ENCODE data around the gene POTEI. TPM values are rescaled to one million over a fixed set of nuclear protein-coding genes. Genes with fewer than 3 reads are reported as not detected.
"Not testable (repeated sequence)": the region's sequence is repeated elsewhere in the genome, so short reads cannot be mapped to it uniquely, and the experiment has no call there.

Gene POTEI
- polyA plus RNA-seq, 3 donors: not detected

GRCh38 chr2:130538271-130538670, 29.1 kb upstream of the POTEI start:
- H3K9me3 ChIP-seq (replicated peaks in 1 of 2; ENCODE audit: control insufficient read depth in 1 of 2, insufficient read depth in 1 of 2, low read length in 2 of 2); H3K4me1 ChIP-seq (ENCODE audit: control insufficient read depth in 1 of 2, insufficient read depth in 2 of 2, low read length in 2 of 2); H3K4me1 Mint-ChIP-seq; H3K9ac ChIP-seq (ENCODE audit: insufficient read depth, low read length, poor library complexity, severe bottlenecking); DNase-seq; intact Hi-C loops (cut with micrococcal nuclease); H3K27me3 Mint-ChIP-seq (ENCODE audit: low read depth in 3 of 3); H2AFZ ChIP-seq (ENCODE audit: insufficient read depth, low read depth, low read length, poor library complexity, severe bottlenecking); H3K9me3 Mint-ChIP-seq; H3K27ac ChIP-seq (ENCODE audit: low read depth in 1 of 2, low read length in 2 of 2); H3K36me3 ChIP-seq (replicated peaks in 1 of 2; ENCODE audit: control insufficient read depth in 1 of 2, insufficient read depth in 2 of 2, low read length in 2 of 2); H4K20me1 ChIP-seq (ENCODE audit: insufficient read depth, low read length); H3K4me2 ChIP-seq (replicated peaks; ENCODE audit: extremely low read depth, low read length, poor library complexity, severe bottlenecking); H3K27me3 ChIP-seq (ENCODE audit: control insufficient read depth in 2 of 2, insufficient read depth in 2 of 2, low read length in 2 of 2); H3K4me3 Mint-ChIP-seq; H3K4me3 ChIP-seq (replicated peaks in 1 of 3; ENCODE audit: low read depth in 2 of 3, low read length in 3 of 3); H3K79me2 ChIP-seq (ENCODE audit: insufficient read depth, low read length); H3K36me3 Mint-ChIP-seq; H3K27ac Mint-ChIP-seq: not testable (repeated sequence)
- WGBS (ENCODE audit: insufficient coverage): no CpG with 5 or more reads among the region's 9 CpGs

DNA sequence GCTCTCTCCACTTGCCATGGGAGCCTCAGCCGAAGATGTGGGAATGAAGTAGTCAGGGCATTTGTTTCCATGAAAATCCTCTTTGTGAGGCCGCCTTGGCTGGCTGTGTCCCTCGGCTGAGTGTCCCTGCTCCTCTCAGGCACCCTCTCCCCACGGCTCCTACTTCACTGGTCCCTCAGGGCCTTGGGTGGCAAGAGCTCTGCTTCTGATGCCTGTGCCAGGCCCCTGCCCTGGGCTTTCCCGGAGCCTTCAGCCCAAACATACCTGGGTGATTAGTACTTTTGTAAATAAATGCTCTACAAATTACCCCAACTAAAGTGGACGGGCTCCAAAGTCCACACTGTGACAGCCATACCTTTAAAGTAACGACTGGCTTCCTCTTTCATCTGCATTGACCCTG, 27.5 kb upstream of the POTEI start:
- H3K9me3 ChIP-seq (replicated peaks in 1 of 2; ENCODE audit: control insufficient read depth in 1 of 2, insufficient read depth in 1 of 2, low read length in 2 of 2); H3K27ac ChIP-seq (ENCODE audit: low read depth in 1 of 2, low read length in 2 of 2); H3K9ac ChIP-seq (ENCODE audit: insufficient read depth, low read length, poor library complexity, severe bottlenecking); H3K4me3 Mint-ChIP-seq; H3K36me3 Mint-ChIP-seq; H3K27me3 ChIP-seq (ENCODE audit: control insufficient read depth in 2 of 2, insufficient read depth in 2 of 2, low read length in 2 of 2); H3K9me3 Mint-ChIP-seq; H3K36me3 ChIP-seq (replicated peaks in 1 of 2; ENCODE audit: control insufficient read depth in 1 of 2, insufficient read depth in 2 of 2, low read length in 2 of 2); H3K27ac Mint-ChIP-seq; H3K4me1 ChIP-seq (ENCODE audit: control insufficient read depth in 1 of 2, insufficient read depth in 2 of 2, low read length in 2 of 2); H3K4me1 Mint-ChIP-seq; H3K4me3 ChIP-seq (replicated peaks in 1 of 3; ENCODE audit: low read depth in 2 of 3, low read length in 3 of 3); intact Hi-C loops (cut with micrococcal nuclease); H2AFZ ChIP-seq (ENCODE audit: insufficient read depth, low read depth, low read length, poor library complexity, severe bottlenecking); H4K20me1 ChIP-seq (ENCODE audit: insufficient read depth, low read length); DNase-seq; H3K4me2 ChIP-seq (replicated peaks; ENCODE audit: extremely low read depth, low read length, poor library complexity, severe bottlenecking); H3K79me2 ChIP-seq (ENCODE audit: insufficient read depth, low read length); H3K27me3 Mint-ChIP-seq (ENCODE audit: low read depth in 3 of 3): not testable (repeated sequence)
- WGBS (ENCODE audit: insufficient coverage): no CpG with 5 or more reads among the region's 7 CpGs

DNA sequence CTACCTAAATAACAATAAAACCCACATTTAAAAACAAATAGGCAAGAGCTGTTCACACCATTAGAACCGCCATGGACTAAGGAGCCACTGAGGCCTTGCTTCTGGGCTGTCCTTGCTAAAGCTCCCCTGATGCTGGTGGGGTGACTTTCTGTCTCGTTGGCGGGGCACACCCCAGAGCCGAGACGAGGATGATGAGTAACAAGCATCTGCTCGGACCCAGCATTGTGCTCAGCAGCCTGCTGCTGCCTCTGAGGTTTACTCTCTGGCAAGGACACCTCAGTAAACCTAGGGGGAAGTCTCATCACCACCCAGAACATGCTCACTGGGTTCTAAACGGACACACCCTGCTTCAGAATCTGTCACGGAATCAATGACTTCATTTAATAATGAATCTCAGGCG, 22.5 kb upstream of the POTEI start:
- H3K27me3 ChIP-seq (ENCODE audit: control insufficient read depth in 2 of 2, insufficient read depth in 2 of 2, low read length in 2 of 2); H4K20me1 ChIP-seq (ENCODE audit: insufficient read depth, low read length); H3K36me3 Mint-ChIP-seq; H3K4me1 Mint-ChIP-seq; H3K27ac ChIP-seq (ENCODE audit: low read depth in 1 of 2, low read length in 2 of 2); H3K4me3 ChIP-seq (replicated peaks in 1 of 3; ENCODE audit: low read depth in 2 of 3, low read length in 3 of 3); H3K27ac Mint-ChIP-seq; H2AFZ ChIP-seq (ENCODE audit: insufficient read depth, low read depth, low read length, poor library complexity, severe bottlenecking); H3K4me3 Mint-ChIP-seq; H3K9ac ChIP-seq (ENCODE audit: insufficient read depth, low read length, poor library complexity, severe bottlenecking); DNase-seq; H3K79me2 ChIP-seq (ENCODE audit: insufficient read depth, low read length); H3K4me2 ChIP-seq (replicated peaks; ENCODE audit: extremely low read depth, low read length, poor library complexity, severe bottlenecking); H3K27me3 Mint-ChIP-seq (ENCODE audit: low read depth in 3 of 3); H3K36me3 ChIP-seq (replicated peaks in 1 of 2; ENCODE audit: control insufficient read depth in 1 of 2, insufficient read depth in 2 of 2, low read length in 2 of 2); H3K9me3 ChIP-seq (replicated peaks in 1 of 2; ENCODE audit: control insufficient read depth in 1 of 2, insufficient read depth in 1 of 2, low read length in 2 of 2); H3K4me1 ChIP-seq (ENCODE audit: control insufficient read depth in 1 of 2, insufficient read depth in 2 of 2, low read length in 2 of 2); H3K9me3 Mint-ChIP-seq; intact Hi-C loops (cut with micrococcal nuclease): not testable (repeated sequence)
- no CpG with 5 or more reads among the region's 9 CpGs for WGBS (ENCODE audit: insufficient coverage)

GRCh38 chr2:130531225-130531624, 22.1 kb upstream of the POTEI start:
- H3K4me1 ChIP-seq (ENCODE audit: control insufficient read depth in 1 of 2, insufficient read depth in 2 of 2, low read length in 2 of 2): not testable (repeated sequence)

More at GRCh38 chr2:130531225-130531624, 22.1 kb upstream of the POTEI start:
- H3K36me3 ChIP-seq (replicated peaks in 1 of 2; ENCODE audit: control insufficient read depth in 1 of 2, insufficient read depth in 2 of 2, low read length in 2 of 2); H3K4me3 Mint-ChIP-seq; H4K20me1 ChIP-seq (ENCODE audit: insufficient read depth, low read length); H3K27me3 Mint-ChIP-seq (ENCODE audit: low read depth in 3 of 3); H3K27ac ChIP-seq (ENCODE audit: low read depth in 1 of 2, low read length in 2 of 2); H3K4me1 Mint-ChIP-seq; H3K4me2 ChIP-seq (replicated peaks; ENCODE audit: extremely low read depth, low read length, poor library complexity, severe bottlenecking); H3K27ac Mint-ChIP-seq; H3K9me3 Mint-ChIP-seq; H3K4me3 ChIP-seq (replicated peaks in 1 of 3; ENCODE audit: low read depth in 2 of 3, low read length in 3 of 3); H3K27me3 ChIP-seq (ENCODE audit: control insufficient read depth in 2 of 2, insufficient read depth in 2 of 2, low read length in 2 of 2); H3K9me3 ChIP-seq (replicated peaks in 1 of 2; ENCODE audit: control insufficient read depth in 1 of 2, insufficient read depth in 1 of 2, low read length in 2 of 2); intact Hi-C loops (cut with micrococcal nuclease); H3K9ac ChIP-seq (ENCODE audit: insufficient read depth, low read length, poor library complexity, severe bottlenecking); H2AFZ ChIP-seq (ENCODE audit: insufficient read depth, low read depth, low read length, poor library complexity, severe bottlenecking); DNase-seq; H3K36me3 Mint-ChIP-seq; H3K79me2 ChIP-seq (ENCODE audit: insufficient read depth, low read length): not testable (repeated sequence)
- WGBS (ENCODE audit: insufficient coverage): no CpG with 5 or more reads among the region's 5 CpGs
